TTC549 (cell line): Measurements from ENCODE around the gene LCT.
"Not testable (repeated sequence)": the region's sequence is repeated elsewhere in the genome, so short reads cannot be mapped to it uniquely, and the experiment has no call there.

Experiments
- FAIRE-seq: peaks from 2 replicates; lab custom pipeline; 2012; peaks lifted over from hg19 to GRCh38; lab: Jason Lieb, UNC

LCT gene

GRCh38 chr2:135831180-135831812 is 5.7 kb downstream of the LCT start:
- FAIRE-seq = no peak

GRCh38 chr2:135829378-135830135 is 7.4 kb downstream of the LCT start:
- no peak for FAIRE-seq

GRCh38 chr2:135826544-135826943 is 10.4 kb downstream of the LCT start:
- no peak for FAIRE-seq

GRCh38 chr2:135825550-135826176 is 11.3 kb downstream of the LCT start:
- no peak for FAIRE-seq

- FAIRE-seq = no peak
Measured at GRCh38 chr2:135825131-135825530, 11.9 kb downstream of the LCT start.

- FAIRE-seq = no peak
Measured at GRCh38 chr2:135822855-135823254, 14.1 kb downstream of the LCT start.

- FAIRE-seq = no peak
Measured at GRCh38 chr2:135821190-135821589, 15.8 kb downstream of the LCT start.

- FAIRE-seq = no peak
Measured at GRCh38 chr2:135820003-135820618, 16.9 kb downstream of the LCT start.

GRCh38 chr2:135818937-135819610 is 17.9 kb downstream of the LCT start:
- no peak for FAIRE-seq

- FAIRE-seq = no peak
Measured at GRCh38 chr2:135817951-135818350, 19.0 kb downstream of the LCT start.

GRCh38 chr2:135817466-135817865 is 19.5 kb downstream of the LCT start:
- FAIRE-seq = no peak

GRCh38 chr2:135815269-135815668 is 21.7 kb downstream of the LCT start:
- no peak for FAIRE-seq

GRCh38 chr2:135812907-135813511 is 24.0 kb downstream of the LCT start:
- no peak for FAIRE-seq

- not testable (repeated sequence) for FAIRE-seq
Measured at GRCh38 chr2:135807874-135808273, 29.1 kb downstream of the LCT start.

GRCh38 chr2:135803278-135803677 is 33.7 kb downstream of the LCT start:
- FAIRE-seq = no peak

- no peak for FAIRE-seq
Measured at GRCh38 chr2:135802350-135802749, 34.6 kb downstream of the LCT start.

- FAIRE-seq = no peak
Measured at GRCh38 chr2:135800513-135801460, 36.2 kb downstream of the LCT start.

GRCh38 chr2:135799738-135800137 is 37.2 kb downstream of the LCT start:
- no peak for FAIRE-seq

GRCh38 chr2:135798762-135799161 is 38.2 kb downstream of the LCT start:
- no peak for FAIRE-seq

GRCh38 chr2:135798275-135798705 is 38.7 kb downstream of the LCT start:
- FAIRE-seq = no peak
